BLaER1 (cell line): ENCODE measurements around the gene MCM5.
"Not testable (repeated sequence)": the region's sequence is repeated elsewhere in the genome, so short reads cannot be mapped to it uniquely, and the experiment has no call there.

Experiments used
- H3K27ac ChIP-seq: shearing (Covaris generic); formaldehyde crosslinking; 2 replicates; pipeline ENCODE4 v1.8.1; 2022
- H3K27me3 ChIP-seq: shearing (Covaris generic); formaldehyde crosslinking; 2 replicates; pipeline ENCODE4 v1.8.1; 2022
- H3K36me3 ChIP-seq: shearing (Covaris generic); formaldehyde crosslinking; 2 replicates; pipeline ENCODE4 v1.8.1; 2022
- H3K4me1 ChIP-seq: shearing (Covaris generic); formaldehyde crosslinking; 2 replicates; pipeline ENCODE4 v1.8.1; 2022
- H3K4me2 ChIP-seq: shearing (Covaris generic); formaldehyde crosslinking; 2 replicates; pipeline ENCODE4 v1.8.1; 2022
- H3K4me3 ChIP-seq: shearing (Covaris generic); formaldehyde crosslinking; 2 replicates; pipeline ENCODE4 v1.8.1; 2022
- H3K9ac ChIP-seq: shearing (Covaris generic); formaldehyde crosslinking; 2 replicates; pipeline ENCODE4 v1.8.1; 2022
- H3K9me3 ChIP-seq: shearing (Covaris generic); formaldehyde crosslinking; 2 replicates; pipeline ENCODE4 v1.8.1; 2022
- H4K20me1 ChIP-seq: shearing (Covaris generic); formaldehyde crosslinking; 2 replicates; pipeline ENCODE4 v1.8.1; 2022
- Cebpa-rat ChIP-seq: shearing (Covaris generic); IDR thresholded peaks from 2 replicates; pipeline ENCODE4 v1.8.1; 2022

MCM5 gene

DNA sequence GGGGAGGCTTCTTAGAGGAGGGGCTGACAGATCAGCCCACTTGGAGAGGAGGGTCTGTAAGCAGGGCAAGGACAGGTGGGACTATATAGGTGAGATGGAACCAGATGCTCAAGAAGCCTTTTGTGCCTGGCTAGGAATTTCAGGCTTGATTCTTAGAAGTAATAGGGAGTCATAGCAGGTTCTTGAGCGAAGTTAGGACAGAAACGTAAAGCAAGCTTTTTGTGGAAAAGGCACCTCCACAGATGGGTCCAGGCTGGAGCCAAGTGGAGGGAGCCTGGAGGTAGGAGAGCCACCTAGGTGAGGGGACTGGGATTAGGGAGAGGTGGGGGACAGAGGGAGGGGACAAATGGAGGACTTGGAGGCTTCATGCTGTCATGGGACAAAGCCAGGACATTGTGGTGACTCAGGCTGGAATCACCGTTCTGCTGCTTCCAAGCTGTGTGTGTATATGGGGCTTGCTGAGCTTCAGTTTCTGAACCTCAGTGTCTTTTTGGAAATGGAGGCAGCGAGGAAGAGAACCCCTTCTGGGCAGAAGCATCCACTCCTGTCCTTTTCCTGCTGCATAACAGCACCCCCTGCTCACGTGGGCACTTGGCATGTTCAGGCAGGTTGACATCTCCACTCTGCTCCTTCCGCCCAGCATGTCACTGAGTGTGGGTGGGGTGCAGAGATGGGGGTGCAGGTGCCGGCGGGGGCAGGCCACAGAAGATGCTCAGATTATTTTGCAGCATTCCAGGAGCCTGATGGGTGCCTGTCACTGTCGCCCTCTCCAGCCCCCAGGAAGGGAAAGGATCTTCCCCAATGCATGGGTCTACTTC, 58.0 kb downstream of the MCM5 start:
- Histone ChIP-seq H3K9me3 (no peaks in the 10 kb centered on the region), H3K27ac (no peak overlapping the region), H4K20me1 (no peaks in the 10 kb centered on the region), H3K4me2 (no peak overlapping the region), H3K9ac (no peak overlapping the region), H3K36me3 (no peaks in the 10 kb centered on the region), H3K4me1 (peaks cover 8% of the 10 kb centered on the region), H3K4me3 (no peak overlapping the region), H3K27me3 (no peaks in the 10 kb centered on the region)
- TF ChIP-seq Cebpa-rat: no peak

DNA sequence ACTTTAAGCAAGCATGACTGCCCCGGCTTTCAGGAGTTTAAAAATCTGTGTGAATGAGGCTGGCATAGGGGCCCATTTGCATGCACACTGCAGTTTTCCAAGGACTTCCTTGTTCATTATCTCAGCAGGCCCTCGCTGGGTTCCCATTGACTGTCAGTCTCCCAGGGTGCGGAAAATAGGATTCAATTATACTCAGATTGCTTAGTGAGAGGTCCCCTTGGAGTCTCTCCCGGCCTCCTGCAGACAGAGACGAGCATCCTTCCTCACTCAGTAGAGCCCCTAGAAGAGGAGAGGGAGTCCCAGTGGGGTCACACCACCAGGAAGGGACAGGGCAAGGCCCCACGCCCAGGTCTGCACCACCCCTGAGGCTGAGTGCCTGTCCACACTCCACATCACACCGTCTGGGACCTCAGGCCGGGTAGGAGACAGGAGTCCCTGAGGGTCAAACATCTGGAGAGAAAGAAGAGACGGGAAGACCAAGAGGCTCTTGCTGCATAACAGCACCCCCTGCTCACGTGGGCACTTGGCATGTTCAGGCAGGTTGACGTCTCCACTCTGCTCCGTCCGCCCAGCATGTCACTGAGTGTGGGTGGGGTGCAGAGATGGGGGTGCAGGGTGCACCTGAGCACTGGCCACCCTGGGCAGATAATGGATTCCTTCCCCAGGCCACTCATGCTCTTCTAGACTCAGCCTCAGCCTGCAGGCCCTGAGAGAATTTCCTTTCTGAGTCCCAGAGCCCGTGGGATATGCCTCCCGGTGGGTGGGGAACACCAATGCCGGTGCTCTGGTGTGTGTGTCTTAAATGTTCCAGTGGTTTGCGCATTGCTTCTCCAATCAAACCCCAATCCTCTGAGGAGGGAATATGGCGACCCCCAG, 58.8 kb downstream of the MCM5 start:
- H3K27ac ChIP-seq: no peak overlapping the region
- no peak overlapping the region for H3K4me2 ChIP-seq
- H3K9me3 ChIP-seq: 0 out of 2 replicates have a peak, but pooled peaks cover 3% of the 10 kb centered on the region
- no peaks in the 10 kb centered on the region for H4K20me1 ChIP-seq
- no peak for TF ChIP-seq Cebpa-rat
- no peak overlapping the region for H3K9ac ChIP-seq
- H3K27me3 ChIP-seq: no peaks in the 10 kb centered on the region
- no peaks in the 10 kb centered on the region; the same call in 1 of the 2 replicates for H3K36me3 ChIP-seq
- H3K4me1 ChIP-seq: peaks cover 11% of the 10 kb centered on the region
- no peak overlapping the region for H3K4me3 ChIP-seq

DNA sequence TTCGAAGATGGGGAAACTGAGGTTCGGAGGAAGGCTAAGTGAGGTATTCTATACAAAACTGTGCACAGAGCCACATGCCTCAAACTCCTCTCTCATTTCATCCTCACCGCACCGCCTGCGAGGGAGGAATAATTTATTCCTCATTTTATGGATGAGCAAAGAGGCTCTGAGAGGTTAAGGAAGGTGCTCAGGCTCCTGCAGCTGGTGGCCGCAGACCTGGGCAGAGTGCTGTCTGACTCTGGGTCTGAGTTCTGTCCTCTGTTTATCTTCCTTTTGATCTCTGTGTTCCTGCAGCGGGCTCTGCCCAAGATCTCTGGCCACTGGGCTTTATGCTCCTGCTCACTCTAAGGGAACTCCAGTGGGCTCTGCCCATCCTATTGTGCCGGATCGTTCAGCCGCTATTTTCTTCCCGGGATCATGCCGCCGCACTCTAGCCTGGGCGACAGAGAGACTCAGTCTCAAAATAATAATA, 59.5 kb downstream of the MCM5 start:
- H4K20me1 ChIP-seq: no peaks in the 10 kb centered on the region
- H3K4me1 ChIP-seq: peaks cover 15% of the 10 kb centered on the region
- no peak for TF ChIP-seq Cebpa-rat
- 0 out of 2 replicates have a peak, but pooled peaks cover 3% of the 10 kb centered on the region for H3K9me3 ChIP-seq
- H3K9ac ChIP-seq: no peak overlapping the region
- no peak overlapping the region for H3K27ac ChIP-seq
- H3K4me2 ChIP-seq: no peak overlapping the region
- no peak overlapping the region for H3K4me3 ChIP-seq
- no peaks in the 10 kb centered on the region; the same call in 1 of the 2 replicates for H3K36me3 ChIP-seq
- no peaks in the 10 kb centered on the region for H3K27me3 ChIP-seq

DNA sequence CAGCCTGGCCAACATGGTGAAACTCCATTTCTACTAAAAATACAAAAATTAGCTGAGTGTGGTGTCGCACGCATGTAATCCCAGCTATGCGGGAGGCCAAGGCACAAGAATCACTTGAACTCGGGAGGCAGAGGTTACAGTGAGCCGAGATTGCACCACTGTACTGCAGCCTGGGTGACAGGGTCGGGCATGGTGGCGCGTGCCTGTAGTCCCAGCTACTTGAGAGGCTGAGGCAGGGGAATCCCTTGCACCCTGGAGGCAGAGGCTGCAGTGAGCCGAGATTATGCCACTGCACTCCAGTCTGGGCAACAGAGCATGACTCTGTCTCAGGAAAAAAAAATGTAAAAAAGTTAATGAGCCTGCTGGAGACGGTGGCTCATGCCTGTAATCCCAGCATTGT, 60.0 kb downstream of the MCM5 start:
- peaks cover 18% of the 10 kb centered on the region for H3K4me1 ChIP-seq
- not testable (repeated sequence) for H3K4me3 ChIP-seq, H3K9ac ChIP-seq

DNA sequence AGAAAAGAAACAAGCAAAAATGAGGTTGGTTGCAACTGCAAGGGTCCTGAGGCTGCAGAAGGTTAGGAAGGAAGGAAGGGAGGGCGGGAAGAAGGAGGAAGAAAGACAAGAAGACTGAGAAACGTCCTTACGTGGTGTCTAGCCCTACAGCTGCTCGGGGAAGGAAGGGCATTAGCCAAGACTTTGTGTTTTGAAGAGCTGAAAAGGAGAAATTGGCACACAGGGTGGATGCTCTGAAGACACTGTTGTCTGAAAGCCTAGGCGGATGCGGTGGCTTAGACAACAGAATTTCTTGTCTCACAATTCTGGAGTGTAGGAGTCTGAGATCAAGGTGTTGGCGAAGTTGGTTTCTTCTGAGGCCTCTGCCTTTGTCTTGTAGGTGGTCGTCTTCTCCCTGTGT, 60.7 kb downstream of the MCM5 start:
- H3K4me1 ChIP-seq: peaks cover 18% of the 10 kb centered on the region
- no peaks in the 10 kb centered on the region for H3K27me3 ChIP-seq
- TF ChIP-seq Cebpa-rat: no peak
- no peaks in the 10 kb centered on the region; the same call in 1 of the 2 replicates for H3K36me3 ChIP-seq
- H3K4me3 ChIP-seq: no peak overlapping the region
- no peaks in the 10 kb centered on the region for H4K20me1 ChIP-seq
- H3K27ac ChIP-seq: no peak overlapping the region
- H3K9ac ChIP-seq: no peak overlapping the region
- H3K9me3 ChIP-seq: 0 out of 2 replicates have a peak, but pooled peaks cover 3% of the 10 kb centered on the region
- H3K4me2 ChIP-seq: no peak overlapping the region

More for the DNA sequence above, 60.0 kb downstream of the MCM5 start:
- not testable (repeated sequence) for H3K27me3 ChIP-seq, H3K4me2 ChIP-seq, H3K27ac ChIP-seq, H3K36me3 ChIP-seq, H3K9me3 ChIP-seq, H4K20me1 ChIP-seq

DNA sequence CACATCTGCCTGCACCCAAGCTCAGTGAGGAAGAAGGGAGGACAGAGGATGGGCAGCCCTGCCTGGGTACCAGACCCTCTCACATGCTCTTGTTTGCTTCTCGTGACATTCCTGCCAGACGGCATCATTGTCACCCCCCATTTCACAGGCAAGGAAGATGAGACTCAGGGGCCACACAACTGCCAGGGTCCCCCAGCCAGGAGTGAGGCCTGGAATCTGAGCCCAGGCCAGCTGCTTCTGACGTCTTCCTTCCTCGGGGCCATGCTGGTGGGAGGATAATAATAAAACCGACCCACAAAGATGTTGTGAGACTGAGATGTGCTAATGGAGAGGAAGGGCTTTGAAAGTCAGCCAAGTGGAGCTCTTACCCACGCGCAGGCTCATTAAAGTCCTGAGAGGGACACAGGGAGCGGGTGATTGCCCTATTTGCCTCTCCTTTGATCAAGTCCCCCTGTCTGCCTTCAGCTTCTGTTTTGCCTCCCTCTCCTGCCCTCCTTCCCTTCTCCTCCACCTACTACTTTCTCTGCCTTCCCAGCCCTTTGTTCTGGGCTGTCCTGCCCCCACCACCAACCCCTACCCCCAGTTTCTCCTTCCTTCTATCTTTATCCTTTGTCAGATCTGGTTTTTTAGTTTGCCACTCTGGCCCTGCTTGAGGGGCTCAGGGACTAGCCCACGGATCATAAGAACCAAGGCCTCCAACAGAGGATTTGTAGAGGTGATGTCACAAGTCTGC, 62.7 kb downstream of the MCM5 start:
- Histone ChIP-seq H4K20me1 (0 out of 2 replicates have a peak, but pooled peaks cover under 1% of the 10 kb centered on the region), H3K9ac (no peak overlapping the region), H3K4me1 (peaks cover 18% of the 10 kb centered on the region), H3K27me3 (no peaks in the 10 kb centered on the region), H3K36me3 (no peaks in the 10 kb centered on the region; the same call in 1 of the 2 replicates), H3K4me3 (no peak overlapping the region), H3K9me3 (0 out of 2 replicates have a peak, but pooled peaks cover 3% of the 10 kb centered on the region), H3K4me2 (peak overlapping the region; percentile 29), H3K27ac (no peak overlapping the region)
- TF ChIP-seq Cebpa-rat: no peak

DNA sequence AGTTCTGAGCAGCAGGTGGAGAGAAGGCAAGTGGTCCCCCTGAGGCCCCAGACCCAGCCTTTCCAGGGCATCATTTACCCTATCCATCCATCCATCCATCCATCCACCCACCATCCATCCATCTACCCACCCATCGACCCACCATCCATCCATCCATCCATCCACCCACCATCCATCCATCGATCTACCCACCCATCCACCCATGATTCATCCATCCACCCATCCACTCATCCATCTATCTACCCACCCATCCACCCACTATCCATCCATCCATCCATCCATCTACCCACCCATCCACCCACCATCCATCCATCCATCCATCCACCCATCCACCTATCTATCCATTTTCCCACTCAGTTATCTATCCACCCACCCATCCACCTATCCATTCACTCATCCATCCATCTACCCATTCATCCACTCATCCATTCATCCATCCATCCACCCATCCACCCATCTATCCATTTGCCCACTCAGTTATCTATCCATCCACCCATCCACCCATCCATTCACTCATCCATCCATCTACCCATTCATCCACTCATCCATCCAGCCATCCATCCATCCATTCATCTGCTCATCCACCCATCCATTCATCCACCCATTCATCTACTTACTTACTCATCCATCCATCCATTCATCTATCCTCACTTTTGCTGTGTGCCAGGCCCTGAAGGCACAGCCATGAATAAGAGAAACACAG, 63.4 kb downstream of the MCM5 start:
- Histone ChIP-seq H3K4me2 (peak overlapping the region; percentile 29), H3K4me1 (peaks cover 23% of the 10 kb centered on the region), H3K27me3 (no peaks in the 10 kb centered on the region), H3K27ac (no peak overlapping the region), H4K20me1 (0 out of 2 replicates have a peak, but pooled peaks cover 4% of the 10 kb centered on the region), H3K9ac (no peak overlapping the region), H3K4me3 (no peak overlapping the region), H3K36me3 (no peaks in the 10 kb centered on the region; the same call in 1 of the 2 replicates), H3K9me3 (0 out of 2 replicates have a peak, but pooled peaks cover 3% of the 10 kb centered on the region)
- no peak for TF ChIP-seq Cebpa-rat

DNA sequence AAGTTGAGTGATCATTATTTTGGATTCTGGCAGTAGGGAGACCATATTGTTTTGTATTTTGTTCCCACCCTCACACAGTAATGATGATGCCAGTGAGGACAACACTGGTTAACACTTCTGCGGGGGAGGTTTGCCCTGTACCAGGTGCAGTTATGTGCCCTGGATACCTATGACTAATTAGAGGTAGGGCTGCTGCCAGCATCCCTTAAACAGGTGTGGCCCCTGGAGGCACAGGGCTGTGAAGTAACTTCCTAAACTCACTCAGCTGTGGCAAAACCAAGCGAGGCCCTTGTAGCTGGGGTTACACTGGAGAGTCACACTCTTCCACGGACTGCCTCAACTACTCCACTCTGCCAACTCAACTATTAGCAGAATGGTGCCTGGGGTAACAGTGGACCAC, 64.5 kb downstream of the MCM5 start:
- Histone ChIP-seq H3K4me3 (no peak overlapping the region), H3K4me2 (peak overlapping the region; percentile 16), H3K9ac (no peak overlapping the region), H4K20me1 (0 out of 2 replicates have a peak, but pooled peaks cover 4% of the 10 kb centered on the region), H3K27me3 (no peaks in the 10 kb centered on the region), H3K36me3 (no peaks in the 10 kb centered on the region; the same call in 1 of the 2 replicates), H3K9me3 (0 out of 2 replicates have a peak, but pooled peaks cover 3% of the 10 kb centered on the region), H3K4me1 (peaks cover 23% of the 10 kb centered on the region), H3K27ac (no peak overlapping the region)
- TF ChIP-seq Cebpa-rat: no peak
